HG03097 (cell line): Measurements from ENCODE around the gene ADGRL3.
"Not testable (repeated sequence)": the region's sequence is repeated elsewhere in the genome, so short reads cannot be mapped to it uniquely, and the experiment has no call there.

Experiments used
- ATAC-seq: cut with Tn5 transposase; IDR thresholded peaks from one replicate; pipeline ENCODE4 v1.9.1; 2021; ENCODE audit not compliant: unreplicated experiment, low FRiP score

Gene ADGRL3

DNA sequence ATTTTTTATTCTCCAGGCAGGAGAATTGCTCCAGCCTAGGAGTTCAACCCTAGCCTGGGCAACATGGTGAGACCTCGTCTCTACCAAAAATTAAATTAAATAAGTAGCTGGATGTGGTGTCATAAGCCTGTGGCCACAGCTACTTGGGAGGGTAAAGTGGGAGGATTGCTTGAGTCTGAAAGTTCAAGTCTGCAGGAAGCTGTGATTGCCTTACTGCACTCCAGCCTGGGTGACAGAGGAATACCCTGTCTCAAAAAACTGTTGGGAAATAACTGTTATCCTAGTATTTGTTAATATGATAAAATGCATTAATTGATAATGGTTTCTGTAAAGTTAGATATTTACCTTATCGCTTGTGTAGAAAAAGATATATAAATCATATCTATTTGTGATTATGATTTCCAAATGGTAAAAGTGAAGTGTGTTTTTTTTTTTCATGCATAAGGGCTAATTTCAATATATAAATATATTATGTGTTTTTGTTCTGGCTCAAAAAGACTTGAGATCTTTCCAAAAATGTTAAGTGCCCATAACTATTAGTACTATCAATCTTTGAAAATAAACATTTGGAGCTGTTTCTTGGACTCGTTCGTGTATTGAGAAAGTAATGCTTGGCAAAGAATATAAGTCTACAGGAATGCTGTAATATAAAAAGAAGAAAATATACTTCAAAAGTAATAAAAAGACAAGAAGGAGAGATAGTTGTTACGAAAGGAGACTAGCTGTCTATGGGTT lies 396.6 kb downstream of the ADGRL3 start:
- ATAC-seq: no peak

DNA sequence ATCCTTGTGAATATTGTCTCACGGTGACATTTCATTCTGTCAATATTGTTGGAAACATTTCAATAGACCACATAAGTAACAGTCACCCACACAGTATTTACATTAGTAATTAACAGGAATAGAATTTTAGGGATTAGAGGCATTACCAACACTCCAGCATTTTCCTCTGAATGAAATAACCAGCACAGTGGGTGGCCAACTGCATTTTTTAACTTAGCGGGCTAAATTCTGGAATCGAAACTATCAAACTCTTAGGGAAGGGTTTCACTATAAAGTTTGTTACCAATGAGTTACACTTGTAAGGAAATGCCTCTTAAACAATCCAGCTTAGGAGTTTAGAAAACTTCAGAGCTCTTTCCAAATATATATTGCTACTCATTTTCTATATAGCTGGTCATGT lies 403.0 kb downstream of the ADGRL3 start:
- ATAC-seq: no peak

DNA sequence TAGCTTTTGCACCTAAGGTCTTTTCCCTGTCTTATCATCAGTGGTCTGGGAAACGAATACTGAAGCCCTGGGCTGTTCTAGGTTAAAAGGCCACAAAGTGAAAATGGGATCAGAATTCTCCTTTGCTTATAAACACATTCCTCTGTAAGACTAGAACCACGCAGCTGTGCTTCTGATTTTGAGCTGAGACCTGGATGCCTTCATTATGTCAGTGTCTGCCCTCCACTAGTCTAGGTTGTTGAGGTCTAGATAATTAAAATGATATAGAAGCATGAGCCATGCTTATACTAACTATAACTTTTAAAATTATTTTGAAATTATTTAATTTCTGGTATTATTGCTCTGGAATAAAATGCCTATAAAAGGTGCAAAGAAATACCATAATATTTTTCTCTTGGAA lies 403.9 kb downstream of the ADGRL3 start:
- ATAC-seq: no peak

DNA sequence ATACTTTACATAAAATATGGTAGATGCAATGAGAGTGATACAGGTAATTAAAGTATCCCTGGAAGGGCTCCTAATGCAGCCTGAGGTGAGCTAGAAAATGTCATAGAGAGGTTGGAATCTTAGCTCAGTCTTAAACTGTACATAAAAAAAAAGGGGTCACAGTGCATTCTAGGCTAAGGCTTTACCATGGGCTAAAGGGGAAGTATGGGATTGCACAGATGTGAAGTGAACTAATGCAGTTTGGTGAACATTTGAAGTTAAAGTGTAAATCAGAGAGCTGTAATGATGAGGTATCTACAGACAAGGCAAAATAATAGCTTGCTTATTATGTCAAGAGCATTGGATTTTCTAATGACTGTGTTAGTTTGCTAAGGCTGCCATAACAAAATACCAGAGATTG lies 405.9 kb downstream of the ADGRL3 start:
- no peak for ATAC-seq

DNA sequence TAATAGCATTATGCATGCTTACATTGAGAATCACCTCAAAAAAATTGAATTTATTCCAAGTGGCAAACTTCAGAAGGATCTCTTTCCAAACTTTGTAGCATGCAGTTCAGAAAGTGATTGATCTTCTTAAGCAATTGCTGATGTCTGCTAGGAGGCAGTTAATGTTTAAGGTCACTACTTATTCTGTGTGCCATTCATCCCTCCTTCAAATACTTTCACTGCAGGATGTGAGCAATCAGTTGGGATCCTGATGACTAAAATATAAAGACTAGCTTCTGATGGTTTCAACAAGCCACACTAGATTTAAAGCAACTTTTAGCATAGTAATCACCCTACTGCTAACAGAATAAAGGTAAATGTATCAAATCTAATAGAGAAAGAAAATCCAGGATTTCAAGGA lies 414.1 kb downstream of the ADGRL3 start:
- ATAC-seq: no peak

DNA sequence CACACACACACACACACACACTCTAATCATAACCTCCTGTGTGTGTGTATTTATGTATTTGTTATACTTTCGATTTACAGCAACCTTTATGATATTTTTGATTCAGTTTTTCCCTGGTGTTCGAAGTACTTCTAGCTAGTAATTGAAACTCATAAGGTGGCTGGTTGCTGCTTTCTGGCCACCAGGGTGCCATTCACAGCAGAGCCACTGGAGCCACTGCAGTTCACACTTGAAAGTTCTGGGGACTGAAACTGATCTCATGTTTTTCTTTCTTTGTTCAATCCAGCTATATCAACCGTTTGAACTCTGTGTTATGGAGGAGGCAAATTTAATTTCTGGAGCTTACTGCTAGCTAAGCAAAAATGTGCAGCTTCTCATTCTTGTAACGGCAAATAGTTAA lies 419.4 kb downstream of the ADGRL3 start:
- no peak for ATAC-seq

DNA sequence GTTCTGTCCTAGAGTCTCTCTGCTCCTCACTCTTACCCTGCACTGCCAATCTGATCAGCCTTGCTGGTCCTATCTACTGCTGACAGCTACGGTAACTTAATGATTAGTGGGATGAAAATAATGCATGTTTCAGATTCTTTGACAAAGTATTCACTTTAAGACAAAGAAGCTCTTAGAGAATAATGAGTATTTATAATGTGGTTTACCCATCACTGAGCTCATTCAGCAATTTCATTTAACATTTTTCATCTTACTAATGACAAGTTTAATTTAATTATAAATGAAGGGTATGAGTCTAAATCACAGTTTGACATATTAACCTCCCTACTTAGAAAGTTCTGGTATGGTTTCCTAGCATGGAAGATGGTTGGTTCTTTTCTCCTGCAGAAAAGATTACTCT lies 428.2 kb downstream of the ADGRL3 start:
- no peak for ATAC-seq

DNA sequence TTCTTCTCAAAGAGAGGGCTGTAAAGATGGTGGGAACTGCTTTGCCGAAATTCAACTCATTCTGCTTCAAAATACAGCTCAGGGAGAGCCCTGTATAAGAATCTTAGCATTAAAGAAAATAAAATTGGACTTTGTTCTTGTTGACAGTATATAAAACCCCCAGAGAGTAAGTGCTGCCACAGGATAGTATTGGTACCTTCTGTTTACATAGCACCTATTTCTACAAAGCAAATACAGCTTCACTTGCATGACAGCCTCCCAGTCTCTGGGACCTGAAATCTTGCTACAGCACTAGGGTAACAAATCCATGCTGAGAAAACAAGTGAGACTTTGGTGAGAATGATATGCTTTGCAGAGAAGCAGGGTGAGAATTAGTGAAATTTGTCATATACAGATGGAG lies 428.6 kb downstream of the ADGRL3 start:
- no peak for ATAC-seq

DNA sequence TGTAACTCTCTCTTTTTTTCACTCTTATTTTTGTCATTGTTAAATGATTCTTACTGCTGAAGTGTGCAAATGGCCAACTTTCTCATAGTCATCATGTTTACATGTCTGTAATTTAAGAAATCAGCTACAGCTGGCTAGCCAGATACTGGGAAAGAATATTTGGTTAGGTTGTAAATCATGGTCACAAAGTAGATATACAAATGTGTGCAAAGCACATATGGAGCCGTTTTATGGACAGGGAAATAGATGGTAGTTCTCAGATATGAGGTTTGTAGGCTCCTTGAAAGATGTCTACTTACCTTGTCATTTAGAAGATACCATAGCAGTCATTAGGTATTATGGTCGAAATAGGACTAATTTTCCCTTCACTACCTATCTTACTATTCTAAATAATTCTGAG lies 430.4 kb downstream of the ADGRL3 start:
- ATAC-seq: no peak

DNA sequence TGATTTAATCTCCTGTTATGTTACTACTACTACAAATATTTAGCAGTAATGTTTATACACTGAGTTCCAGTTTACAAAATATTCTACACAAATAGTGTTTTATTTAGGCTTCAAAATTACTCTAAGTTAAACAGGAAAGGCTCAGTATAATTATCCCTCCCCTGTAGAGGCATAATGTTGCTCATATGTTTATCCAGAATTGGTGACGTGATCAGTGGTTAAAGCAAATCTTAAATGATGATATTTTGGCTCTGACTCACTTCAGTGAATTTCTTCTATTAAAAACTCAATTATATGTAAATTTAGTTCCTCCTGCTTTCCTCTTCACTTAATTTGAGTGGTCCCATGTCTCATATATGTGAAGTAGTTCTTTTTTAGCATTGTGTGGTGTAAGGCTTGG lies 438.5 kb downstream of the ADGRL3 start:
- ATAC-seq: no peak

DNA sequence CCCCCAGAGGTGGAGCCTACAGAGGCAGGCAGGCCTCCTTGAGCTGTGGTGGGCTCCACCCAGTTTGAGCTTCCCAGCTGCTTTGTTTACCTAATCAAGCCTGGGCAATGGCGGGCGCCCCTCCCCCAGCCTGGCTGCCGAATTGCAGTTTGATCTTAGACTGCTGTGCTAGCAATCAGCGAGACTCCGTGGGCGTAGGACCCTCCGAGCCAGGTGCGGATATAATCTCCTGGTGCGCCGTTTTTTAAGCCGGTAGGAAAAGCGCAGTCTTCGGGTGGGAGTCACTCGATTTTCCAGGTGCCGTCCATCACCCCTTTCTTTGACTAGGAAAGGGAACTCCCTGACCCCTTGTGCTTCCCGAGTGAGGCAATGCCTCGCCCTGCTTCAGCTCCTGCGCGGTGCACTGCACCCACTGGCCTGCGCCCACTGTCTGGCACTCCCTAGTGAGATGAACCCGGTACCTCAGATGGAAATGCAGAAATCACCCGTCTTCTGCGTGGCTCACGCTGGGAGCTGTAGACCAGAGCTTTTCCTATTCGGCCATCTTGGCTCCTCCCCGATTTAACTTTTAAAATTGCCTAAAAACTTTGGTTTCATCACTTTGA lies 446.7 kb downstream of the ADGRL3 start:
- ATAC-seq: not testable (repeated sequence)

DNA sequence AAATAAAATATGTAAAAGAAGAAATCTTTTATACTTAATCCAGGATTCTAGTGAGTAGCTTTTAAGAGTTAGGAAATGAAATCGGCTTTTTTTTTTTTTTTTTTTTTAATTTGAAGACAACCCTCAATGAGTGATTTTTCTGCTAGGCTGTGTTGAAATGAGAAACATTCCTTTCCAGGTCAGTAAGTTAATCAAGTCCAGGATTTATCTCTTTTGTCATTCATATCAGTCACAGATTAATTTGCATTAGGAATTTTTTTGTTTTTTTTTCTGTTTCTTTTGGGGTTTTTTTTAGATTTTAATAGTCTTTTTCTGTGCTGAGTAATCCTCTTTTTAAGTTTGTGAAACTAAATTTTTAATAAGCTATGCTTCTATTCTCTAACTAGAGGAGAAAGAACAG lies 448.1 kb downstream of the ADGRL3 start:
- ATAC-seq: no peak

DNA sequence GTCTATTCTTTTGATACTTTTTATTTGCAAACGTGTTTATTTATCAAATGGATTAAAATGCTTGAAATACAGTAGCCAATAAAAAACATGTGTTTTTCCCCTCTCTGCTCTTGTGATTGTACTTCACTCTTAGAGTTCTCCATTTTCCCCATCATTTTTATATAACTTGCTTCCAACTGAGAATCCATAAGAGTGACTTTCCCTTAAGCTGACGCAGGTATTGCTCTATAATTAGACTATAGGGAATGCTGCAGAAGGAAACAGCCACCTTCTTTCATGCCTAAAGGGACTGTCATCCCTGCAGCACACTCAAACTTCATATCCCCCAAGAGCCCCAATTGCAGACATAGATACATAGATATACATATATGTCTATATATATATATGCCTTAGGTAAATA lies 456.9 kb downstream of the ADGRL3 start:
- ATAC-seq: no peak

DNA sequence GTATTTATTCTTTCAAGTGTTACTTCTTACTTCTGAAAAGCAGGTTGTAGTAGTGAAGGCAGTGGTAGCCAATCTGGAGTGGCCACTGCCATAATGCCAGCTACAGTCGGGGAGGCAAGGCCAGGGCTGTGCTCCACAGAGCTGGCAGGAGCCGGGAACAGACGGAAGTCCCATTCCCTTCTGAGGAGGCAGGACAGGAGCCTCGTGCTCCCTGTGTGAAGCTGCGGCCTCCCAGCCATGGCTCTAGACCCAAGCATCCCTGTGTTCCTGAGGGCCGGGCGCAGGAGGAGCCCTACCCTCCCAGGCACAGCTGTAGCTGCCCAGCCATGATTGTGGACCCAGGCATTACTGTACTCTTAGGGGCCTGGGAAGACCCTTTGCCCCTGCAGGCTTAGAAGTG lies 461.8 kb downstream of the ADGRL3 start:
- ATAC-seq: no peak

DNA sequence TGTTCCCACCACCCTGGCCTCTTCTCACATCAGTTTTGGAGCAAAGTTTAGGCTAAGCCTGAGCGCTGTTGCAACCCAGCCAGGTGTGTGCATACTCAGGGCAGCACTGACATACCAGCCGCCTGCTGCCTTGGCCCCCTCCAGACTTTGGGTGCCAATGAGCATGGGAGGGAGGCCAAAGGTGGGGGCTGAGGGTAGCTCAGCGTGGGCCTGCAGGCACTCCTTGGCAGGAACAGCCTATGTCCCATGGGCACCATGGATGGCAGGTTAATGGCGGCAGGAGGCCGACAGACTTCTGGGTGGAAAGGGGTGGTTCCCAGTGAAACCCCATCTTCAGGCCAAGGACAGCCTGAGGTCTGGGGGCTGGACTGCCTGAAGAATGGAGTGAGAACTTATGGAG lies 462.2 kb downstream of the ADGRL3 start:
- no peak for ATAC-seq

DNA sequence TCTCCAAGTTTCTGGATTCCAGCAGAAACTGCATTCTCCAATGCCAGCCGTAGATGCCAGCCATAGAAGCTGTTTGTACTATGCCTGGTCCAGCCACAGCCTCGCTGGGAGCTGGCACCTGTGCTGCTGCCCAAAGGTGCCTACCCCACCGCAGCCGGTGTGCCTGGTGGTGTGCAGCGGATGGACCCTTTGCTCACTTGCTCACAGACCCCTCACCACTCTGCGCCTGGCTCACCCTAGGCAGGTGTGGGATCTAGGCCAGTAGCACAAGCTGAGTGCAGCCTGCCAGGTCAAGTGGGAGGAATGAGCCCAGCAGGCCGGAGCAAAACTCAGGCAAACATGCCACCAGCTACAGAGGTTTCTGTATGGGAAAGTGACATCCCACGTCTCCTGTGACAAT lies 463.2 kb downstream of the ADGRL3 start:
- no peak for ATAC-seq

DNA sequence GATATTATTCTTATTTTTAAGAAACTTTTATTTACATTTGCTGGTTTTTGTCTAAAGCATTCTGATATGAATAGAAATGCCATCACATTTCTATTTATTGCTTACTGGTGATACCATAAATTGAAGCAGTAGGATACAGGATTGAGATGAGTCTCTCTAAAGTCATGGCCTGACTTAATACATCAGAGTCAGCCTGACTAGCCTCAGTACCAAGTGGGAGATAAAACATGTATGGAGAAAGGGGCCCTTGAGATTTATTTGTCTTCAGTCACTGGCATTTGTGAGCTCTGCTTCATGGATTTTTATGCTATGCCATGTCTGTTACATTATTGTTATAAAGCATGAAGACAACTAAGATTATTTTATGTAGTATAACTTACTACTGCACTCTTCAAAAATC lies 465.5 kb downstream of the ADGRL3 start:
- no peak for ATAC-seq

DNA sequence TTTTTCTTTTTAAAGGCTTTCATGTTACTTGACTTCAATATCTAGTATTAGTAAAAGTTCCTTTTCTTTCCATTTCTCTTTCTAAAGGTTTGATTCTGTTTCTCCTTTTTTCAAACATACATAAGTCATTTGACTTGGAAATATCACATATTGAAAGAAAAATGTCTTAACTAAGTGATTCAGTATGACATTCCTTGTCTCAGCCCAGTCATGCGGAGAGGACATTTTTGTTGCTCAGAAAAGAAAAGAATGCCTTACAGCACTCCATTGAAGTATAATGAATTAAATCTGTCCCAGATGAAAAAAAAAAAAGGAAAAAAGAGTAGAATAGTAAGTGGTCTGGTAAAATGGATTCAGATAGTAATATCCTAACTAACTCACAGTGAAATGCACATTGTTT lies 466.1 kb downstream of the ADGRL3 start:
- no peak for ATAC-seq

DNA sequence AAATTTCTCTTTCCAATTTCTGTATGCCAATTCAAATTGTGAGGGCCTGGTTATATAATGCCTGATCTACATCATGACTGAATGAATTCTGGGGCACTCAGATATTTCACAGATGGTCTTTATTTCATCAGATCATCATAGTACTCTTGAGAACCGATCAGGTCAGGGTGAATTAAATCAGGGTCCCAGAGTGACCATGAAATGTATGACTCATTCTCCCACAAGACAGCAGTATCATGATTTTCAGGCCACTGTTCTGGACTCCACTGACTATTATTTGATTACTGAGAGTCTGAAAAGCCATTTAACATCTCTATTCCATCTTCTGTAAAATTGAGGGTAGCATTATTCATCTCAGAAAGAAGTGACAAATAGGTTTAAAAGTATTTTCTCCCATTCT lies 471.5 kb downstream of the ADGRL3 start:
- no peak for ATAC-seq

DNA sequence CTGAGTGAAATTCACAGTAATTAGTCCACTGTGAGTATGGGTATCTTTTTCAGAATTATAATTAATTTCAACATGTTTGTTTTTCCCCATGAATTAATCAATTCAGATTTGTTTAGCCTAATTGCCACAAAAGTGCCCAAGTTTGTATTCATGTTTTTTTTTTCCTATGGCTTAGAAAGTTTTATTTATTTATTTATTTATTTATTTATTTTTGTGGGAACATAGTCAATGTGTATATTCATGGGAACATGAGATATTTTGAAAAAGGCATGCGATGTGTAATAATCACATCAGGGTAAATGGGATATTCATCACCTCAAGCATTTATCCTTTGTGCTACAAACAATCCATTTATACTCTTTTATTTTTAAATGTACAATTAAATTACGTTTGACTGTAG lies 475.3 kb downstream of the ADGRL3 start:
- ATAC-seq: no peak

DNA sequence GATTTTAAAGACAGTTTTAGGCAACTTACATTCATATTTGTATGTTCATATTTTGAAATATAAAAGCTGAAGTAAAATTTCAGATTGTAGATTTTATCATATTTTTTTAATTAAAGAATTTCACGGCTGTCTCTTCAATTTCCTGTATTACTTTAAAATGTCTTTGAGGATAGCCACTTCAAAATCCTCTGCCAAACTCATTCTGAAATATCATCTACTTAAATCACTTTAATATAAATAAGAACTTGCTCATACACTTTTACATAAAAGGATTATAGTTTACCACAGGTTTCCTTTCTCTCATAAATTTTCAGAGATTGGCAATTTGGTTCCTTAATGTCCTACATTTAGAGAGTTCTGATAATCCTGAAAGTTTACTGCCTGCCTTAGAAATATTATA lies 478.2 kb downstream of the ADGRL3 start:
- no peak for ATAC-seq

DNA sequence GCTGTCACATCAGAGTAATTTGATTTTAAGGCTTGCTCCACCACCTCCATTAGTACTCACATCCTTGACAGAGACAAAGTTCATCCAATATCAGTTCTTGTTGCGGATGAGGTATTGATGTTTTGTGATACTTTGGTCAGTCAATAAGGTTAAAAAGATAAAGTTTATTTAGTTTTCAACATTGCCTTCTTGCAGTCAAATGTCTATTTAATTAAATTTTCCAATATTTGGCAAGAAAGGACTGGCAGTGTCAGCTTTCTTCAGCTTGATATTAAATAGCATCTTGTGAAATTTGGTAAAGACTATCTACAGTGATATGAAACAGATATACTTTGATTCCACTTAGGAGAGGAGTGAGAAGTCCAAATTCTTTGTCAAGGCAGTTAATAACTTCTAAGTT lies 493.4 kb downstream of the ADGRL3 start:
- ATAC-seq: no peak
